ENCODE data around the gene DNAL1. TPM values are rescaled to one million over a fixed set of nuclear protein-coding genes. Genes with fewer than 3 reads are reported as not detected.
"Not testable (repeated sequence)": the region's sequence is repeated elsewhere in the genome, so short reads cannot be mapped to it uniquely, and the experiment has no call there.

DNAL1 gene, protein sequence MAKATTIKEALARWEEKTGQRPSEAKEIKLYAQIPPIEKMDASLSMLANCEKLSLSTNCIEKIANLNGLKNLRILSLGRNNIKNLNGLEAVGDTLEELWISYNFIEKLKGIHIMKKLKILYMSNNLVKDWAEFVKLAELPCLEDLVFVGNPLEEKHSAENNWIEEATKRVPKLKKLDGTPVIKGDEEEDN
- total RNA-seq (2014; rRNA removed): 17.3 and 18.3 TPM in 2 replicates
- 11.2 TPM for polyA plus RNA-seq (2012)

DNA sequence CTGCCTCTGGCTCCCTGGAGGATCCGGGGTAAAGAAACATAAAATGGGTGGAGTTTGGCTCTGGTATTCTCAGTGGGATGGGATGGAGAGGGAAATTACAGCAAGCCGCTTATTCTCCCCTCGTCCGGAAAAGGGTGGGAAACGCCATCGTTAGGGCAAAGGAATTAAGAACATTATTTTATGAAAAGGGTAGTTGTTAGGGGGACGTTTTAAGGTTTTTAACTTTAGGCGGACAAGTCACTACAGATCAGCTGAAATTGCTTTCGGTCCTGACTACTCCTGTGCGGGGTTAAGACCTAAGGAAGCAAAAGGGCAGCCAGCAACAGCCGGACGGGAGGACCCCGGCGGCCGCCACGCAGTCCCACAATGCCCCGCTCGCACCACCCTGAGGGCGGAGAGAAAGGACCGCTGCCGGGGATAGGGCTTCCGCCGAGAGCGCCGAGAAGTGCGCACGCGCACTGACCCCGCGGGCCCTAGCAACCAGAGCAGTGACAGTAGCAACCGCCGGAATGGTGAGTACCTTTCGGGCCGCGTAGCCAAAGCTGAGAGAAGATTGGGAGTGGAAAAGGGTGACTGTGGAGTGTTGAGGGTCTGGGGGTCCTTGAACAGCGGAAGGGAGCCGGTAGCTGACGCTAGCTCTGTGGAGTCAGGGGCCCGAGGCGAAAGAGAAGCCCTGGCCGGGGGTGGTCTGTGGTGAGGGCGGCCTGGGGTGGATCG lies at the start of gene DNAL1:
Gene DNAL1 (plus strand): TSS at position 456 of the 717 bp plus-strand sequence. CDS start 54 bp downstream, at position 510.
- DNase-seq (ENCODE audit: low read depth): peak; percentile 93

DNA sequence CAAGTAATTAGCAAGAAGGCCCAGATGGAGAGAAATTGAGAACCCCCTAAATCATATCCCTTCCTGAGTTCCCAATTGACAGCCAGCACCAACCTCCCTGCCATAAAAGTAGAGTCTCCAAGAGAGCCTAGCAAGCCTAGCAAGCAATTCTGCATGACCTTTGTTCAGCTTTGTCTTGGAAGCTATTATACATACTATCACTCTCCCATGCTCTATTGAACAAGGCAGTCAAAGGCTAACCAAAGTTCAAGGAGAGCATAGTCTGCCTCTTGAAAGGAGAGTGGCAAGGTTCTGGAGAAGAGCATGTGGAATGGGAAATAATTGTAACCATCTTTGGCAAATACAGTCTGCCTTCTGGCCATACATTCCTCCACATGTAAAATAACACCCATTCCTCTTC lies 45.3 kb upstream of the DNAL1 start:
- DNase-seq (ENCODE audit: low read depth): no peak

DNA sequence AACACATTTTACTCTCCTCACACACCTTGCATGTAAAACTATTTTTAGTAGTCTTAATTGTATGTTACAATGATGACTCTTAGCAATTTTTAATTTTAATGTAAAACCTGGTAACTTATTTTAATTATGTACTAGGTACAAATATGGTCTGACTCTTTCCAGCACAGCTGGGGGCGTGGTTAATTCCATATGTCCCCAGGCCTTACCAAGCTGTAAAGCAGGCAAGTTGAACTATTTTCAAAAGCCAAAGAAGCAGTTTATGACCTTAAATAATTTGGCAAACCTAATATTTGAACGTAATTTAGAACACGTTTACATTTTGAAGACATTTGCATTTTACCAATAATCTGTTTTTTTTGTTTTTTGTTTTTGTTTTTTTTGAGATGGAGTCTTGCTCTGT lies 41.8 kb upstream of the DNAL1 start:
- DNase-seq (ENCODE audit: low read depth): no peak

DNA sequence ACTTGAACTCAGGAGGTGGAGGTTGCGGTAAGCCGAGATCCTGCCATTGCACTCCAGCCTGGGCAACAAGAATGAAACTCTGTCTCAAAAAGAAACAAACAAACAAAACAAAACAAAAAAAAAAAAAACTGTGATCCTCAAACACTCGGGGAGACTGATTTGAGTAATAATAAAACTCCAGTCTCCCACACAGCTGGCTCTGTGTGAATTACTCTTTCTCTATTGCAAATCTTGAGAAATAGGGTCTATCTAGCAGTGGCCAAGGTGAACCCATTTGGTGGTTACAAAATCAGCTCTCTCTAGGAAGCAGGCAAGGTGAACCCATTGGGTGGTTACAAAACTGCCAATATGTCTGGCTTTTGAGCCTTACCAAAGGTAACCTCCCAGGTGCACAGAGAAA lies 38.5 kb upstream of the DNAL1 start:
- DNase-seq (ENCODE audit: low read depth): no peak

DNA sequence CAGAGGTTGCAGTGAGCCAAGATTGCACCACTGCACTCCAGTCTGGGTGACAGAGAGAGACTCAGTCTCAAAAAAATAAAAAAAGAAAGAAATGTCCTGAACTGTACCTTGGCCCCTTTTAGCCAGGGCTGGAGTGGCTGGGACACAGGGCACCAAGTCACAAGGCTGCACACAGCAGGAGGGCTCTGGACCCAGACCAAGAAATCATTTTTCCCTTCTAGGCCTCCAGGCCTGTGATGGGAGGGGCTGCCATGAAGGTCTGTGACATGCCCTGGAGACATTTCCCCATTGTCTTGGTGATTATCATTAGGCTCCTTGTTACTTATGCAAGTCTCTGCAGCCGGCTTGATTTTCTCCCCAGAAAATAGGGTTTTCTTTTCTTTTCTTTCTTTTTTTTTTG lies 37.5 kb upstream of the DNAL1 start:
- no peak for DNase-seq (ENCODE audit: low read depth)

DNA sequence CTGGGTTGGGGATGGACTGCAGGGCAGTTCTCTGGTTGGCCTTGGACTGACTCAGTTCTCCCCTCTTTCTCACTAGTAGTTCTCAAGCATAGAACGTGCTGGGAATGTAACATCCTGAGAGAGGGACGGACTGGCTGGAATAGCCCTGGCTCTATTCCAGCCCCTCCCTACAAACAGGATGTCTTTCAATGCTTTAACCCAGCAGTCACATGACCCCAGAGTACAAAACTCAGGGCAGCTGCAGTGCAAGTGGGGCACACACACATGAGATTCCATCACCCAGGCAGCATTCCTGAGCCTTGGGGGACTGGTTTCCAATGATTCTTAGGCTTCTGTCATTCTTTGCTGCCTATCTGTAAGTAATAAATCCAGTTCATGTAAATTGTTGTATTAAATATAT lies 34.1 kb upstream of the DNAL1 start:
- DNase-seq (ENCODE audit: low read depth): peak; percentile 65

DNA sequence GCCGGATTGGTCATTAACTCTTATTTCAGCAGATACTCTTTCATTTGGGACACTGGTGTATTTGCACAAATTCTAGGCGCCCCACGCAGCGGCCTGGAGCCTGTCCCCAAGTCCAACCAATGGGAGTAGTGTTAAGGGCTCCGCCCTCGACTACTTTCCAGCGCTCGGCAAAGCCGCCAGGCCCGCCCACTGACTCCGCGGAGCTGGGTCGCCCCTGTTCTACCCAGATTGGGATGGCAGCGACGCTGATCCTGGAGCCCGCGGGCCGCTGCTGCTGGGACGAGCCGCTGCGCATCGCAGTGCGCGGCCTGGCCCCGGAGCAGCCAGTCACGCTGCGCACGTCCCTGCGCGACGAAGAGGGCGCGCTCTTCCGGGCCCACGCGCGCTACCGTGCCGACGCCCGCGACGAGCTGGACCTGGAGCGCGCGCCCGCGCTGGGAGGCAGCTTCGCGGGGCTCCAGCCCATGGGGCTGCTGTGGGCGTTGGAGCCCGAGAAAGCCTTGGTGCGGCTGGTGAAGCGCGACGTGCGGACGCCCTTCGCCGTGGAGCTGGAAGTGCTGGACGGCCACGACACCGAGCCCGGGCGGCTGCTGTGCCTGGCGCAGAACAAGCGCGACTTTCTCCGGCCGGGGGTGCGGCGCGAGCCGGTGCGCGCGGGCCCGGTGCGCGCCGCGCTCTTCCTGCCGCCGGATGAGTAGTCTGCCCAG lies 32.3 kb upstream of the DNAL1 start, which contains the start of gene ACOT6:
Gene ACOT6 (plus strand): TSS at position 179 of the 707 bp plus-strand sequence. CDS start 55 bp downstream, at position 234.
- DNase-seq (ENCODE audit: low read depth): peak; percentile 75

DNA sequence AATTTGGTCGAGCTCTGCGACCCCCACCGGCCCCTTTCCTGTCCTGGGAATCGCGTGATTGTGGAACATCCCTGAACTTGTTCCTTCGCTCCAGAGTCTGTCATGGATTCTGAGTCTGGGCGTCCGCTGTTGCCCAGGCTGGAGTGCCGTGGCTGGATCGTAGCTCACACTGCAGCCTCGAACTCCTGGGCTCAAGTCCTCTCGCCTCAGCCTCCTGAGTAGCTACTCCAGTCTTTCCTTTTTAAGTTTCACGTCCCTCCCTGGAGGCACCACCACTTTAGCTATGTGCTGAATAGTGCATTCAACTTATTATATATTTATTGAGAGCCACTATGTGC lies 31.8 kb upstream of the DNAL1 start:
- no peak for DNase-seq (ENCODE audit: low read depth)

DNA sequence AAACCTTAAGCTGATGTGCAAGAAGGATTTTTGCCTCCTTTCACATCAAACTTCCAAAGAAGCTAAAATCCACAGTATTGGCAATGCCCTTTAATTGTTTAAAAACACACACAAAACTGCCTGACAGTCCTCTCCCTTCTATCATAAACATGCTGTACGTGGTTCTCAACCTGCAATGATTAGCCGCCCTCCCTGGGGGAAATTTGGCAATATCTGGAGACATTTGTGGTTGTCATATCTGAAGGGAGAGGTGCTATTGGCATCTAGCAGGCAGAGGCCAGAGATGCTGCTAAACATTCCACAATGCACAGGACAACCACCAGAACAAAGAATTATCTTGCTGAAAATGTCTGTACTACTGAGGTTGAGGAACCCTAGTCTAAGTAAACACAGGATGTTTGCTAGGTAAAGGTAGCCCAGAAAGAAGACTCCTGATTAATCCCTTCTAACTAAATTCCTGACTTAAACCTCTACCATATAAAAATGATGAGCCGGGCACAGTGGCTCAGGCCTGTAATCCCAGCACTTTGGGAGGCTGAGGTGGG lies 31.3 kb upstream of the DNAL1 start:
- no peak for DNase-seq (ENCODE audit: low read depth)

DNA sequence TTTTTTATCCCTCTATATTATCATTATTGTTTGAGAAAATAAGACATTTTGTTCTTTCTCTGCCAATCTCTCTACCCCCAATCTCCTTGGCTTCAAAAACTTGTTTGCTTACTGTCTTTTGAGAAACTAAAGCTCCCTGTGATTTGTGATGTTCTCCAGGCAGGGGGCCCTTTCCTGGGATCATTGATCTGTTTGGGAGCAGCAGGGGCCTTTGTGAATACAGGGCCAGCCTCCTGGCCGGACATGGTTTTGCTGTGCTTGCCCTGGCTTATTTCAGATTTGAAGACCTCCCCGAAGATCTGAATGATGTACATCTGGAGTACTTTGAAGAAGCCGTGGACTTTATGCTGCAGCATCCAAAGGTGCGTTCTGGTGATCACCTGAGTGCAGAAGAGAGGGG lies 28.0 kb upstream of the DNAL1 start:
- DNase-seq (ENCODE audit: low read depth): no peak

DNA sequence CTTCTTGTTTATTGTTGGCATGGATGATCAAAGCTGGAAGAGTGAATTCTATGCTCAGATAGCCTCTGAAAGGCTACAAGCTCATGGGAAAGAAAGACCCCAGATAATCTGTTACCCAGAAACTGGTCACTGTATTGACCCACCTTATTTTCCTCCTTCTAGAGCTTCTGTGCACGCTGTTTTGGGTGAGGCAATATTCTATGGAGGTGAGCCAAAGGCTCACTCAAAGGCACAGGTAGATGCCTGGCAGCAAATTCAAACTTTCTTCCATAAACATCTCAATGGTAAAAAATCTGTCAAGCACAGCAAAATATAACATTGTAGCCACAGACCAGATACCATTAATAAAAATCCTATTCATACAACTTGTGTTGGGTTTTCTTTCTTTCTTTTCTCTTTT lies 25.3 kb upstream of the DNAL1 start:
- no peak for DNase-seq (ENCODE audit: low read depth)

DNA sequence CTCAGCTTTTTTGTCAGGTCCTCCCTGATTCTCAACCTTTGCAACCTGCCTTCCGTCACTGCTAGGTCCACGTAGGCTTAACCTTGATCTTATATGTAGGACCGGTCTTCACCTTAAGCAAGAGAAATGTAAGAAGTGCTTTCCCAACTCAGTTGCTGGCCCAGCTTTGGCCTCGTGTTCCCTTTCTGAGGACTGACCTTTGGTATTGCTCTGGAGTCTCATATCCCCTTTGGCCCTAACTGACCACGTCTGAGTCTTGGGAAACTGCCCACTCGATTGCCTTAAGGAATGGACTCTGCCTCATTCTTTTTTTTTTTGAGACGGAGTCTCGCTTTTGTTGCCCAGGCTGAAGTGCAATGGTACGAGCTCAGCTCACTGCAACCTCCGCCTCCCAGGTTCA lies 24.5 kb upstream of the DNAL1 start:
- DNase-seq (ENCODE audit: low read depth): no peak

DNA sequence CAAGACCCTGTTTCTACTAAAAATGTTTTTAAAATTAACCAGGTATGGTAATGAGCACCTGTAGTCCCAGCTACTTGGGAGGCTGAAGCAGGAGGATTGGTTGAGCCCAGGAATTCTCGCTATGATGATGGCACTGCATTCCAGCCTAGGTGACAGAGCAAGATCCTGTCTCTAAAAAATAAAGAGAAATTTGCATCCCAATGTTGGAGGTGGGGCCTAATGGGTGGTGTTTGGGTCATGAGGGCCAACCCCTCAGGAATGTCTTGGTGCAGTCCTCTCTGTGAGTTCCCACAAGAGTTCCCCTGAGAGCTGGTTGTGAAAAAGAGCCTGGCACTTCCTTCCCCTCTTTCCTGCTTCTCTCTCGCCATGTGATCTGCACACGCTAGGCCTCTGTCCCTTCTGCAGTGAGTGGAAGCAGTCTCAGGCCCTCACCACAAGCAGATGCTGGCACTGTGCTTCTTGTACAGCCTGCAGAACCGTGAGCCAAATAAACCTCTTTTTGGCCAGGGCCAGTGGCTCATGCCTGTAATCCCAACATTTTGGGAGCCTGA lies 21.2 kb upstream of the DNAL1 start:
- DNase-seq (ENCODE audit: low read depth): no peak

DNA sequence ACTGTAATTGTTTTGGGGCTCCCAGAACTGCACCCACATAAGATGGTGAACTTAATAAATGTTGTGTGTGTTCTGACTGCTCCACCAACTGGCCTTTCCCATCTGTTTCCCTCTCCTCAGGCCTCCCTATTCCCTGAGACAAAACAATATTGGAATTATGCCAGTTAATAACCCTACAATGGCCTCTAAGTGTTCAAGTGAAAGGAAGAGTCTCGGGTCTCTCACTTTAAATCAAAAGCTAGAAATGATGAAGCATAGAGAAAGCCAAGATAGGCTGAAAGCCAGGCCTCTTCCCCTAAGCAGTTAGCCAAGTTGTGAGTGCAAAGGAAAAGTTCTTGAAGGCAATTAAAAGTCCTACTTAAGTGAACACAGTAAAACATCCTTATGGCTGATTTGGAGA lies 19.1 kb upstream of the DNAL1 start:
- no peak for DNase-seq (ENCODE audit: low read depth)

DNA sequence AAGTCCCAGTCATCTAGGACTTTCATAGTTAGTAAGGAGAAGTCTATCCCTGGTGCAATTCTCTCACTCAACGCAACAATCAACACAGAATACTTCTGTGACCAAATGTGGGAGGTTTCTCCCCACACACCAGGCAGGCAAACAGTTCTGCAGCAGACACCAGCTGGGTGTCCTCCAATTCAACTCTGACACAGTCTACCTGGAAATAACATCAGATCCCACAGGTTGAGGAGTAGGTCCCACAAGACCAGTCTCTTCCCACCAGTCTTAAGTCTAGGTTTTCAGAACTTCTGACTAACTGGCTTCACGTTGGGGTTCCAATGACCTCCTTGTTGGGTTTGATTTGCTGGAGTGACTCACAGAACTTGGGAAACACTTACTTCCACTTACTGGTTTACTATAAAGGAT lies 17.6 kb upstream of the DNAL1 start:
- no peak for DNase-seq (ENCODE audit: low read depth)

DNA sequence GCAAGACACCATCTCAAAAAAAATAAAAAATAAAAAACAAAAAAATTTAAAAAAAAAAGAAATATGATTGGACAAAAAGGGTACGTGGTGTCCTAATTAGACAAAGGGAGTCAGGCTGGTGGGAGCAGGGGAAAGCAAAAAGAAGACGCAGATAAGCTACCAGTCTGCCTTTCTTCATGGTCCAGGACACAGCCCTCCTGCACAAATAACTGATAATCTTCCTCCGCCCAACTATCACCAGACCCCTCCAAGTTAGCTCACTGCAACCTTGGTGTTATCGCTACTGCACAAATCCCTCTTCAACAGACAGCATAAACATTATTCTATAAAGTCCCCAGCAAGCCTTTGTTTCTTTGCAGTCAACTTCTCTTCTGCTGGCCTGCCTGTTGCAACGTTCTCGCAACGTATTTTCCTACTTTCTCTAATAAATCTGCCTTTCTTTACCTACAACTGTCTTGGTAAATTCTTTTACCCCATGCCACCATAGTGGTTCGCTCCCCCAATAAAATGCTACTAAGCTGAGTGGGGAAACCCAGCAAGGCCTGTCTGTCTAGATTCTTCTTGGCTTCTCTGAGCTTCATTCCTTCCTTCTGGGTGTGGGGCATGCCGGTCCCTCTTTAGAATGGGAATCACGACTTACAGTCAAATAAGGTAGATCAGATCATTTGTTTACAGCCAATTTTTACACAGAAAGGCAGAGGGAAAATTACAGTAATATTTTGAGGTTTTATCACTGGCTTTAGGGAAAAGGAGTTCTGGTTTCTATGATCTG lies 14.6 kb upstream of the DNAL1 start:
- no peak for DNase-seq (ENCODE audit: low read depth)

DNA sequence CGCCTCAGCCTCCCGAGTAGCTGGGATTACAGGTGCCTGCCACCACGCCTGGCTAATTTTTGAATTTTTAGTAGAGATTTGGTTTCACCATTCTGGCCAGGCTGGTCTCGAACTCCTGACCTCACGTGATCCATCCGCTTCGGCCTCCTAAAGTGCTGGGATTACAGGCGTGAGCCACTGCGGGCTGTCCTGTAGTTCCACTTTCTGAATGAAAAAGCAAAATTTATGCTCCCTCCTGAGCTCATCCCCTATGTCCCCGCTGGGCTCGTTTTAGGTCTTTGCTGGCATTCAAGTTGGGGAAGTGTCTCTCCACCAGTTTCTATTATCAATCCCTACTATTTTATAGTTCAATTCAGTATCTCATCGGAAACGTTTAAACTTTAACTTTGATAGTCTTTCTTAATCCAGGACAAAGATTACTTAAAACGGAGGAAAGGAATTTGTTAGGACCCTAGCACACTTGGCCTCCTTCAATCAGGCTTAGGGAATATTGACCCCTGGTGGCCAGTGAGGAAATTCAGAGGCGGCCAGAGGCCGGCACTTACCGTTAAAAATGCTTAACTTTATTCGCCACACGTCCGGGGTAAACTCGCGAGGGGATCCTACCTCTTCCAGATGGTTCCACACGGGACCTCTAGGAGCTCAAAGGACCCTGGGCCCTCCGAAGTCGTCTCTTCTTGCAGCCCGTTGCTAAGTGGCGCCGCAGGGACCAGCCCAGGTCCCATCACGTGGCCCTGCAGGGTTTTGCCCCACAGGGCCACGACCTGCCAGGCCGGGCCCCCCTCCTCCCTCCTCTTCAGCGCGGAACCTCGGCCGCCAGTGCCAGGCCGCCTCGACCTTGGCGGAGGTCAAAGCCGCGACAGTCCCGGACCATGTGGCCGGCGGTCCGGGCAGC lies 11.4 kb upstream of the DNAL1 start:
- peak; percentile 67 for DNase-seq (ENCODE audit: low read depth)

DNA sequence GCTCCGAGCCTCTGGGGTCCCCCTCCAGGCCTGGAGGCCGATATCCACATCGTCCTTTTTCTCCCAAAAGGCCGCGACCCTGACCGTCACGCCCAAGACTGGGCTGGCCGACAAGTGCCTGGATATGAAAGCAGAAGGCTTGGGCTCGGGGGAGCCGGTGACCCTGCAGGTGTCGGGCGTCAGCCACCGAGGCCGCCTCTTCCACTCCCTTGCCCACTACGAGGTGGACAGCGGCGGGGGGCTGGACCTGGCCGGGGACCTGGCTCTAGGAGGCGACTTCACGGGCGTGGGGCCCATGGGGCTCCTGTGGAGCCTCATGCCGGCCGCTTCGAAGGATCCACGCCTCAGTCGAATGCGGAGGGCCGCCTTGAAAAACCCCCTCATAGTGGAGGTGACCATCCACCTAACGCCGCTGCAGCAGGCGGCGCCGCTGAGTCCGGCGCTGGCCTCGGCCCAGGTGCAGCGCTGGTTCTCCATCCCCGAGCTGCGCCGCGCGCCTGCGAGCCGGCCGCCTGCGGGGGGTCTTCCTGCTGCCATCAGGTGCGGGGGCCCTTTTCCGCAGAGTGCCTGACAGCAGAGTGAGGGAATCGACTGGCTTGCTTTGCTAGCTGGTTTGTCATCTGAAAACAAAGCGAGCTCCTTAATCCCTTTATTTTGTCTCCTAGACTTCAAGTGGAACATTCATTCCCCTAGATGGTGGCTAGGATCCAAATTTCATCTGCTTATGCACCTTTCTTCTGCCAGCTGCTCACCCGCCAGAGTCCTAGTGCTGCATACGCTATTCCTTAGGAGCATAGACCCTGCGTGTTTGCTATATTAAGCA lies 10.6 kb upstream of the DNAL1 start:
- no peak for DNase-seq (ENCODE audit: low read depth)

DNA sequence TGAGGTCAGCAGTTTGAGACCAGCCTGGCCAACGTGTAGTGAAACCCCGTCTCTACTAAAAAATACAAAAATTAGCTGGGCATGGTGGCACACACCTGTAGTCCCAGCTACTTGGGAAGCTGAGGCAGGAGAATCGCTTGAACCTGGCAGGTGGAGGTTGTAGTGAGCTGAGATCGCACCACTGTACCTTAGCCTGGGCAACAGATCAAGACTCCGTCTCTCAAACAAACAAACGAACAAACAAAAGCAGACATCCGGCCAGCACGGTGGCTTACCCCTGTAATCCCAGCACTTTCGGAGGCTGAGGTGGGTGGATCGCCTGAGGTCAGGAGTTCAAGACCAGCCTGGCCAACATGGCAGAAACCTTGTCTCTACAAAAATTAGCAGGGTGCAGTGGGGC lies 8.4 kb upstream of the DNAL1 start:
- not testable (repeated sequence) for DNase-seq (ENCODE audit: low read depth)

DNA sequence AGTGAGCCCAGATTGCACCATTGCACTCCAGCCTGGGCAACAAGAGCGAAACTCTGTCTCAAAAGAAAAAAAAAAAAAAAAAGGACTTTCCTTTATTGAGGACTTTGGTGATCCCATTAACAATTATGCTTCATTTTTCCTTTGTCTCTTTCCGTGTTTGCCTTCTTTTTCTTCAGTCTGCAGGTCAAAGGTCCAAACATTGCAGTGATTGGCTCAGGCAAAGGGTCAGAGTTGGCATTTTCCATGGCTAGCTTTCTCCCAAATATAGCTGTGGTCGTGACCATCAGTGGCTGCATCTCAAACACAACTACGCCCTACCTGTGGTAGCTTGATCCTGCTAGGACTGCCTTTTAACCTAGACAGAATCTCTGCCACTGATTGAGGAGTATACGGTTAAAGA lies 7.0 kb upstream of the DNAL1 start:
- DNase-seq (ENCODE audit: low read depth): no peak

Measured in LHCN-M2 (cell line).